ENCODE results near the gene NKX1-1.
"Not testable (repeated sequence)": the region's sequence is repeated elsewhere in the genome, so short reads cannot be mapped to it uniquely, and the experiment has no call there.

The NKX1-1 gene

DNA sequence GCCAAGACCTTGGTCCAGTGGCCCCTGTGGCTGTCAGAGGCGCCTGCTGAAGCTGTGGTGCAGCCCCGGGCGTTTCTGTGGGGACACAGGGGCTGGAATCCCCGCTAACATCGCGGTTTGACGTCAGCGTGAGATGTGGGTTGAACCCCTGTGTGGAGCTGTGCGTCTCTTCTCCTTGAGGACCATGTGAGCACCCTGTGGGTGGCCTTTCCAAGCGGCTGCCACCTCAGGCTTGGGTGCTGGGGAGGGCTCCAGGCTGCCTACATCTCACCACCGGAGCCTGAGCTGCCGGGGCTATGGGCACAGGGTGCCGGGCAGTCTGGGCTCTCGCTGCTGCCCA, 31.6 kb downstream of the NKX1-1 start:
- TF ChIP-seq TAF1 (IDR thresholded peaks at IDR 0.05; ENCODE audit: low read depth, low read length) (no peak), POLR2AphosphoS5 (IDR thresholded peaks at IDR 0.05; ENCODE audit: low read depth, low read length) (no peak), POLR2A (IDR thresholded peaks at IDR 0.05; ENCODE audit: low read depth, low read length) (no peak), PAX5 (IDR thresholded peaks at IDR 0.05; ENCODE audit: insufficient read depth, low read length, severe bottlenecking) (no peak), POU2F2 (IDR thresholded peaks at IDR 0.05; ENCODE audit: low read depth, low read length) (no peak)
- FAIRE-seq: no peak

DNA sequence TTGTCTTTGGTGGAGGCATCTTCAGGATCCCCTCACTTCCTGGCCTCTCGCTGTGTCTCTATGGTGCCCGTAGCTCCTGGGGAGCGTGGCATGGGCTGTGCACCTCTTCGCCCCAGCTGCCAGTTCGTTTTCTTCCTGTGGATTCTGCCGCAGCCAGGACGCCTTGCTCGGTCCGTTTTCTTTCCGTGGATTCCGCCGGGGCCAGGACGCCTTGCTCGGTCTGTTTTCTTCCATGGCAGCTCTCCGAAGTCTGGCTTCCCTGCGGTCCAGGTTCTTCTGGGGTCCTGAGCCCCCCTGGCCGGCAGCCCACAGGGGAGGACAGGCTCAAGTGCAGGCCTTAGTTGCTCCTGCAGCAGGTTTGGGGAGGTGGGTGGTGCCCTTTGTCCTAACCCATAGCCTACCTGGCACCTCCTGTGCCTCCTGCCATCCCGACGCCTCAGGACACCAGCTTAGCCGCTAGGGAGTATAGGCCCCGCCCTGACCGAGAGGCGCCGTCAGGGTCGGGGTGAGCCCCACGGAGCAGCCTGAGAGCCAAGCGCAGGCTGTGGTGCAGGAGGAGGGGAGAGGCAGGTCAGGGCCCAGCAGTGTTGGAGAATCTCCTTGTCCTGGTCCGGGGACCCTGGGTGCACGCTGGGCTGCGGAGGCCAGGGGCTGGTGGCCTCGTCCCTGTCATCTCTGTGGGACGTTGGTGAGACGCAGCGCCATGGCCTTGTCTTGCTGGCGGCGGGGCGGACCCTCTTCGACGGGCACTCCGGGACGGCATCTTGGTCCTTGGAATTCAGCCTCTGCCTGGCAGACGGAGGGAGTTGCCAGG, 32.1 kb downstream of the NKX1-1 start:
- FAIRE-seq: no peak
- DNase-seq (ENCODE audit: insufficient read length, low spot score): no peak
- no peak for TF ChIP-seq SPI1 (IDR thresholded peaks at IDR 0.05; ENCODE audit: low read depth, low read length)
- no peak for TF ChIP-seq POLR2AphosphoS5 (IDR thresholded peaks at IDR 0.05; ENCODE audit: low read depth, low read length)
- TF ChIP-seq PAX5 (IDR thresholded peaks at IDR 0.05; ENCODE audit: insufficient read depth, low read length, severe bottlenecking): no peak
- no peak for TF ChIP-seq TAF1 (IDR thresholded peaks at IDR 0.05; ENCODE audit: low read depth, low read length)
- no peak for TF ChIP-seq POLR2A (IDR thresholded peaks at IDR 0.05; ENCODE audit: low read depth, low read length)
- no peak for TF ChIP-seq POU2F2 (IDR thresholded peaks at IDR 0.05; ENCODE audit: low read depth, low read length)

More for the DNA sequence above, 31.6 kb downstream of the NKX1-1 start:
- DNase-seq (ENCODE audit: insufficient read length, low spot score): no peak

DNA sequence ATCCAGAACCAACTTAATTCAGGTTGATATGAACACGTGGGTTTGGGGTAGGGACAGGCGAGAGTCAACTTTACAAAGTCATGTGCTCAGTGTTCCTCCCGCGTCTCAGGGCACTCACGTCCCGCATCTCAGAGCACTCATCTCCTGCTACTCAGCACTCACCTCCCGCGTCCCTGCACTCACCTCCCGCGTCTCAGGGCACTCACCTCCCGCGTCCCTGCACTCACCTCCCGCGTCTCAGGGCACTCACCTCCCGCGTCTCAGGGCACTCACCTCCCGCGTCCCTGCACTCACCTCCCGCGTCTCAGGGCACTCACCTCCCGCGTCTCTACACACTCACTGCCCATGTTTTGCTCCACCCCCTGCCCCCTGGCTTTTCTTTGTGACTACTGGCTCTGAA, 33.7 kb downstream of the NKX1-1 start:
- DNase-seq (ENCODE audit: insufficient read length, low spot score); FAIRE-seq: not testable (repeated sequence)

DNA sequence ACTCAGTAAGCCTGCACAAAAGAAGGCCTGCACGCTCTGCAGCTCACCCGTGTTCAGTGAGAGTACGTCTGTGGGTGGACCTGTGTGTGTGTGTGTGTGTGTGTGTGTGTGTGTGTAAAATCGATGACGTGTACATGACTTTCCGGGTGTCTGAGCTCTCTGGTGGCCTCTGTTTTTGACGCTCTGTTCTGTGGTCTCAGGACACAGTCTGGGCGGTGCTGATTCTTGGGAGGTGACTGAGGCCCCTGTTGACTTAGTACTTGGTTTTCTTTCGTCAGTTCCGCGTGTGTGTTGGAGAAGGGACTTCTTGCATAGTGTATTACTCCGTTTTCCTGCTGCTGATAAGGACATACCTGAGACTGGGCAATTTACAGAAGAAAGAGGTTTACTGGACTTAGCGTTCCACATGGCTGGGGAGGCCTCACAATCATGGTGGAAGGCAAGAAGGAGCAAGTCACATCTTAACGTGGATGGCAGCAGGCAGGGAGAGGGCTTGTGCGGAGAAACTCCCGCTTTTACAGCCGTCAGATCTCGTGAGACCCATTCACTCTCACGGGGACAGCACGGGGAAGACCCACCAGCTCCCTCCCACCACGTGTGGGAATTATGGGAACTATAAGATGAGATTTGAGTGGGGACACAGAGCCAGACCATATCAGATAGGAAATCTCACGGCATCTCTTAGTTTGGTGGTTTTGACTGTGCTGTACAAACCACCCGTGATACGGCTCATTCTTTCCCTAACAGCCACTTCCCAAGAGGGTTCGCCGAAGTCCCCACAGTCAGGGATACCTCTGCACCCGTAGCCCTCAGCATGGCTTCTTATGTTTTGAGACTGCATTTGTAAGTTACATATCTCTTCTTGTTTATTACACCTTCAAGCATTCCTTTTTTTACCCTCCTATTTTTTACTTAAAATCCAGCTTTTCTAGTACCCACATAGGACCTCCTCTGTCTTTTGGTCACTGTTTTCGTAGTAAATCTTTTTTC, 34.8 kb downstream of the NKX1-1 start:
- FAIRE-seq (no peak), DNase-seq (ENCODE audit: insufficient read length, low spot score) (no peak)
- TF ChIP-seq POLR2A (IDR thresholded peaks at IDR 0.05; ENCODE audit: low read depth, low read length) (no peak), POLR2AphosphoS5 (IDR thresholded peaks at IDR 0.05; ENCODE audit: low read depth, low read length) (no peak), TAF1 (IDR thresholded peaks at IDR 0.05; ENCODE audit: low read depth, low read length) (no peak), POU2F2 (IDR thresholded peaks at IDR 0.05; ENCODE audit: low read depth, low read length) (no peak), SPI1 (IDR thresholded peaks at IDR 0.05; ENCODE audit: low read depth, low read length) (no peak), PAX5 (IDR thresholded peaks at IDR 0.05; ENCODE audit: insufficient read depth, low read length, severe bottlenecking) (no peak)

DNA sequence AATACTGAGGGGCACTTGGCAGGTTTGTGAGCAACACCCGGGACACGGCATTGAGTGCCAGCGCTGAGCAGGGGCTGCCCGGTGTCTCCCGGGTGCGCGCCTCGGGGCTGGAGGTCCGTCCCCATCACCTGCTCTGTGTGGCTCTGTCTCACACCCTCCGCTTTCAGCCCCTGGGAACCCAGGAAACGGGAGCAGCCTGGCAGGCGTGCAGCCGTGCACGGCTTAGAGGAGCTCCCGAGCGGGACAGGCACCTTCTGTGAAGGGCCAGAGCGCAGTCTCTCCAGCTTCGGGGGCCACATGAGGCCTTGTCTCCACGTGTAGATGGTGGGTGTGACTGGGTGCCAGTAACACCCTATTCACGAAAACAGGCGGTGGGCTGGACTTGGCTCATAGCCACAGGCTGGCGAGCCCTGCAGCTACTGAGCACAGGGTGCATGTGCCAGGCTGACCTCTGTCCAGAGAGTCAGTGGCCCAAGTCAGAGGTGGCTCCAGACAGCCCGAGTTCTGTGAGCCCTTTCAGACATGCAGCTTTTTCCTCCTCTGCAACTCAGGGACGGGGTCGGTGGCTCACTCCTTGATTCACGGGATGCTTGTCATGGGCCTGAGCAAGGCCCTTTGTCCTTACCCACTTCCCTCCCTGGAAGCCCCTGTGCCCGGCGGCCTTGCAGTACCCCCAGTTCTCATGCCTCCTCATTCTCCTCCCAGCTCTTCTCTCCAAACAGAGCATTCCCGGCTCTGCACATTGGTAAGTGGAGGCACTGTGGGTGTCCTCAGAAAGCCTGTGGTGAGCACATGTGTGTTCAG, 35.7 kb downstream of the NKX1-1 start:
- FAIRE-seq (no peak), DNase-seq (ENCODE audit: insufficient read length, low spot score) (no peak)
- TF ChIP-seq PAX5 (IDR thresholded peaks at IDR 0.05; ENCODE audit: insufficient read depth, low read length, severe bottlenecking) (no peak), SPI1 (IDR thresholded peaks at IDR 0.05; ENCODE audit: low read depth, low read length) (no peak), POLR2AphosphoS5 (IDR thresholded peaks at IDR 0.05; ENCODE audit: low read depth, low read length) (no peak)

DNA sequence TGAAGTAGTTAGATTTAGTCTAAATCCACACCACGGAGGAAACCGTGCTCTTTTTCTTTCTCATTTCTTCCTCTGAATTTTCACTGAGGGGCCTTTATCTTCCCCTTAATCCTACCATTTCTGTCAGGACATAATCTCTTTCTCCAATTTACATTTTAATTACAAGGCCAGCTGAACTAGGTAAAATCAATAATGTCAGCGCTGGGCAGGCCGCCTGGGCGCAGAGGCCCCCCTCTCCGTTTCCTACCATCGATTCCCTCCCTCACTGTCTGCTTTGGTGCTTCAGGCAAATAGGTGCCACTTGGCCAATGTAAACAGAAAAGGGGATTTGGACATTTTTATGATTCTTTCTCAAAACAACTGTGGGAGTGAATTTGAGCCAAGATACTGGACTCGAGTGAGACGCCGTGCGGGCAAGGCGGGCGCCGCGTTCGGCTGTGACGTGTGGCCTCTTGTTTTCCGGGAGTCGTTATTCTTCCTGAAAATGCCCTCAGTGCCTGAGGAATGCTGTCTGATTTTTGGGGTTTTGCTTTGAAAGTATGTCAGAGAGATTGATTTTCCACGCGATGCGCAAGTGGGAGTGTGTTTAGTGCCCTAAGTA, 36.7 kb downstream of the NKX1-1 start:
- DNase-seq (ENCODE audit: insufficient read length, low spot score) (no peak), FAIRE-seq (no peak)
- TF ChIP-seq SPI1 (IDR thresholded peaks at IDR 0.05; ENCODE audit: low read depth, low read length): no peak

DNA sequence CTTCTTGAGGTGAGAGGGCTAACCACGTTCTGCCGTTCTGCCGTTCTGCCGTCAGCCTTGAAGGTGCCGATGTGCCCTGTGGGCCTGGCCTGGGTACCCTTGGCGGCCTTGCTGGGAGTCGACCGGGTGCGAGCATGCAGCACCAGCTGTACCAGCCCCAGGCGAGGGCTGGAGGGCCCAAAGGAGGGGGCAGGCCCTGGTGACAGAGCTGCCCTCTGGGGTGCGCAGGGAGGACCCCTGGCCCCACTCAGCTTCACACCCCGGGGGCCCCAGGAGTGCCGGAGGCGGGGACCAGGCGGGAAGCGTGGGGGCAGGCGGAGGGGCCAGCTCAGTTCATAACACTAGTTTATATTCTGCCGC, 37.2 kb downstream of the NKX1-1 start:
- no peak for FAIRE-seq

DNA sequence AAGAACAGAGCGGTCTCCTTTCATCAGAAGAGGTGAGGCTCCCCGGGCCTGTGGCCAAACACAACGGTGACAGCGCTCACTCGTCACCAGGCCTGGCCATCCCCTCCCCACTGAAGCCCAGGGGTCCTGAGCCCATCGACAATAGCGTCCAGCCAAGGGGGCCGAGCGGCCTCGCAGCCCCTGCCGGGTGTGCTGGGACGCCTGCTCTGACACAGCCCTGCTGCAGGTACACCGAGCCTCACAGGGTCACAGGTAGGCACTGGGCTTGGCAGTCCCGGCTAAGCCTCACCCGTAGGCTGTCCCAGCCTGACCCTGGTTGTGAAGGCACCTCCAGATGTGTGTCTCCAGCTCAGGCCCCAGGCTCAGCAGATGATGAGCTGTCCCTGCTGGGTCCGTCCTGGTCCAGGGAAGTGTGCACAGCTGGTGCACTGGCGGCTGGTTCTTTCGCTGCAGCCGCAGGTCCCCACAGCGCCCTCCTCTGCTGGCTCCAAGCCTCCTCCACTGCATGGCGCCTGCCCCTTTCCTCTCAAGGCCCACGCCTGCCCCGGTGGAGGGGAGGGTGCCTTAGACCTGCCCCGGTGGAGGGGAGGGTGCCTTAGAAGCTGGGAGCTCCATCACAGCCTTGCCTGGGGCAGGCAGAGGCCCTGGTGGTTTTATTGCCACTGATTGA, 37.7 kb downstream of the NKX1-1 start:
- DNase-seq (ENCODE audit: insufficient read length, low spot score) (no peak), FAIRE-seq (no peak)
- no peak for TF ChIP-seq POLR2A (IDR thresholded peaks at IDR 0.05; ENCODE audit: low read depth, low read length)
- TF ChIP-seq PAX5 (IDR thresholded peaks at IDR 0.05; ENCODE audit: insufficient read depth, low read length, severe bottlenecking): no peak
- TF ChIP-seq SPI1 (IDR thresholded peaks at IDR 0.05; ENCODE audit: low read depth, low read length): no peak
- no peak for TF ChIP-seq POLR2AphosphoS5 (IDR thresholded peaks at IDR 0.05; ENCODE audit: low read depth, low read length)
- no peak for TF ChIP-seq TAF1 (IDR thresholded peaks at IDR 0.05; ENCODE audit: low read depth, low read length)
- TF ChIP-seq POU2F2 (IDR thresholded peaks at IDR 0.05; ENCODE audit: low read depth, low read length): no peak

More for the DNA sequence above, 37.2 kb downstream of the NKX1-1 start:
- DNase-seq (ENCODE audit: insufficient read length, low spot score): no peak
- no peak for TF ChIP-seq SPI1 (IDR thresholded peaks at IDR 0.05; ENCODE audit: low read depth, low read length)
- TF ChIP-seq TAF1 (IDR thresholded peaks at IDR 0.05; ENCODE audit: low read depth, low read length): no peak
- no peak for TF ChIP-seq POU2F2 (IDR thresholded peaks at IDR 0.05; ENCODE audit: low read depth, low read length)
- TF ChIP-seq PAX5 (IDR thresholded peaks at IDR 0.05; ENCODE audit: insufficient read depth, low read length, severe bottlenecking): no peak
- TF ChIP-seq POLR2AphosphoS5 (IDR thresholded peaks at IDR 0.05; ENCODE audit: low read depth, low read length): no peak
- TF ChIP-seq POLR2A (IDR thresholded peaks at IDR 0.05; ENCODE audit: low read depth, low read length): no peak

DNA sequence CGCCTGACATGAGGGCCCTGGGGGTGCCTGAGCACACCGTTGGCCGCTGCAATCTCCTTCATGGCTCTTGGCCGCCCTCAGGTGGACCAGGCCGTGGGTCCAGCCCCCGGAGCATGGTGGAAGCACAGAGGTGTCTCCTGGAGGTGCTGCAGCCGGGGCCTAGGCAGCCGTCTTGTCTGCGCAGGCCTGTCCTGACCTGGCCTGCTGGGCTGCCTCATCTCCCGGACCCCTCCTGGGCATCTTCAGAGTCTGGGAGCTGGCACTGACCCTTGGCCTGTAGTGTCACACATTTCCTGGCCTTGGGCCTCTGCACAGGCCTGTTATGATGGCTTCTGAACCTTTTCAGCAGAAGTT, 38.3 kb downstream of the NKX1-1 start:
- DNase-seq (ENCODE audit: insufficient read length, low spot score) (no peak), FAIRE-seq (no peak)
- TF ChIP-seq SPI1 (IDR thresholded peaks at IDR 0.05; ENCODE audit: low read depth, low read length) (no peak), POU2F2 (IDR thresholded peaks at IDR 0.05; ENCODE audit: low read depth, low read length) (no peak), PAX5 (IDR thresholded peaks at IDR 0.05; ENCODE audit: insufficient read depth, low read length, severe bottlenecking) (no peak), POLR2A (IDR thresholded peaks at IDR 0.05; ENCODE audit: low read depth, low read length) (no peak), TAF1 (IDR thresholded peaks at IDR 0.05; ENCODE audit: low read depth, low read length) (no peak), POLR2AphosphoS5 (IDR thresholded peaks at IDR 0.05; ENCODE audit: low read depth, low read length) (no peak)

Data from GM12891 (cell line).